ENCODE data around the gene WIZ. TPM values are rescaled to one million over a fixed set of nuclear protein-coding genes. Genes with fewer than 3 reads are reported as not detected.

The WIZ gene
- total RNA-seq (2021): 27.3 and 31.6 TPM in 2 replicates
- Bru-seq, nascent RNA: percentile 54 among the genes with signal in this experiment
- percentile 54 among the genes with signal in this experiment for BruChase-seq, experiment 1, labeled RNA remaining after a 2-hour chase
- BruChase-seq, experiment 2, labeled RNA remaining after a 6-hour chase: percentile 79 among the genes with signal in this experiment
- long read RNA-seq, partial matches to known transcripts: 13 of 14 reads
- long read RNA-seq, other reads (novel, unspliced or antisense): 0 of 14 reads

- no peak for TF ChIP-seq EZH2 (IDR thresholded peaks at IDR 0.05; ENCODE audit: low read depth)
- no peak for TF ChIP-seq CTCF (conservative IDR thresholded peaks at IDR 0.05)
- Histone ChIP-seq H3K36me3 (ENCODE audit: low read depth) (no peaks in the 10 kb centered on the region), H3K9me2 (ENCODE audit: insufficient read depth) (no peaks in the 10 kb centered on the region), H3K4me2 (peak within 1 kb of the TSS; percentile 91), H3K4me1 (replicated peaks; ENCODE audit: insufficient read depth) (peaks cover 10% of the 10 kb centered on the region; the same call in 1 of the 2 replicates), H4K20me1 (ENCODE audit: insufficient read depth) (no peaks in the 10 kb centered on the region), H3K79me2 (ENCODE audit: low read depth) (no peaks in the 10 kb centered on the region), H3F3A (ENCODE audit: insufficient read depth, low read depth) (peaks cover 42% of the 10 kb centered on the region), H3K4me3 (peak within 1 kb of the TSS; percentile 76), H3K9me3 (ENCODE audit: insufficient read depth, low read depth) (no peaks in the 10 kb centered on the region), H3K27ac (no peak within 1 kb of the TSS), H2AFZ (peak within 1 kb of the TSS; percentile 81), H3K27me3 (ENCODE audit: insufficient read depth, low read depth) (no peaks in the 10 kb centered on the region)
- intact Hi-C loops (cut with micrococcal nuclease; ENCODE audit: unreplicated experiment): no loop called here
- peak; percentile 48 to 84 for DNase-seq
- CTCF ChIA-PET: no interaction called here
- BruUV-seq (replicated peaks): no TSS peak
- POLR2A ChIA-PET (ENCODE audit: unreplicated experiment): interaction anchor here (0.6 kb wide), 1 partner anchor 370 kb away, joined by 4 read pairs; no protein-coding TSS in a partner anchor
Measured at GRCh38 chr19:15449620-15450527, at the start of gene WIZ. Gene WIZ (minus strand): TSS chr19:15449956. CDS start chr19:15448307, 1,649 bp downstream.

- H3K9me3 ChIP-seq (ENCODE audit: insufficient read depth, low read depth): no peaks in the 10 kb centered on the region
- H3K36me3 ChIP-seq (ENCODE audit: low read depth): no peaks in the 10 kb centered on the region
- H4K20me1 ChIP-seq (ENCODE audit: insufficient read depth): no peaks in the 10 kb centered on the region; the same call in 1 of the 2 replicates
- no peak for DNase-seq
- peaks cover 37% of the 10 kb centered on the region for H3K27me3 ChIP-seq (ENCODE audit: insufficient read depth, low read depth)
- H3K9me2 ChIP-seq (ENCODE audit: insufficient read depth): no peaks in the 10 kb centered on the region
- TF ChIP-seq CTCF (conservative IDR thresholded peaks at IDR 0.05) (no peak), EZH2 (IDR thresholded peaks at IDR 0.05; ENCODE audit: low read depth) (no peak)
- no peak overlapping the region for H3K4me2 ChIP-seq
- no peak overlapping the region for H3K4me3 ChIP-seq
- H2AFZ ChIP-seq: no peak overlapping the region
- POLR2A ChIA-PET (ENCODE audit: unreplicated experiment): no interaction called here
- CTCF ChIA-PET: no interaction called here
- no peaks in the 10 kb centered on the region for H3K4me1 ChIP-seq (replicated peaks; ENCODE audit: insufficient read depth)
- H3F3A ChIP-seq (ENCODE audit: insufficient read depth, low read depth): peaks cover 7% of the 10 kb centered on the region; the same call in 1 of the 2 replicates
- H3K27ac ChIP-seq: no peak overlapping the region
- BruUV-seq (replicated peaks): no TSS peak
- H3K79me2 ChIP-seq (ENCODE audit: low read depth): no peaks in the 10 kb centered on the region
- intact Hi-C loops (cut with micrococcal nuclease; ENCODE audit: unreplicated experiment): no loop called here
Measured at GRCh38 chr19:15498910-15499309, 49.2 kb upstream of the WIZ start.

- Histone ChIP-seq H3K9me2 (ENCODE audit: insufficient read depth) (no peaks in the 10 kb centered on the region), H3K4me2 (no peak overlapping the region), H3K27me3 (ENCODE audit: insufficient read depth, low read depth) (peaks cover 43% of the 10 kb centered on the region), H3F3A (ENCODE audit: insufficient read depth, low read depth) (peaks cover 5% of the 10 kb centered on the region; the same call in 1 of the 2 replicates), H3K4me1 (replicated peaks; ENCODE audit: insufficient read depth) (no peaks in the 10 kb centered on the region), H3K9me3 (ENCODE audit: insufficient read depth, low read depth) (no peaks in the 10 kb centered on the region), H4K20me1 (ENCODE audit: insufficient read depth) (no peaks in the 10 kb centered on the region; the same call in 1 of the 2 replicates), H3K79me2 (ENCODE audit: low read depth) (no peaks in the 10 kb centered on the region), H3K4me3 (no peak overlapping the region), H3K27ac (no peak overlapping the region), H3K36me3 (ENCODE audit: low read depth) (no peaks in the 10 kb centered on the region), H2AFZ (no peak overlapping the region)
- DNase-seq: no peak
- BruUV-seq (replicated peaks): no TSS peak
- ChIA-PET CTCF (no interaction called here), POLR2A (ENCODE audit: unreplicated experiment) (no interaction called here)
- intact Hi-C loops (cut with micrococcal nuclease; ENCODE audit: unreplicated experiment): no loop called here
- no peak for TF ChIP-seq EZH2 (IDR thresholded peaks at IDR 0.05; ENCODE audit: low read depth)
- TF ChIP-seq CTCF (conservative IDR thresholded peaks at IDR 0.05): no peak
Measured at GRCh38 chr19:15498156-15498858, 48.6 kb upstream of the WIZ start.

Data from PC-9 (cell line).